ENCODE measurements around the gene IL18BP. TPM values are rescaled to one million over a fixed set of nuclear protein-coding genes. Genes with fewer than 3 reads are reported as not detected.

Gene IL18BP
- total RNA-seq, 1 experiment from 2014 or later = 18.2 TPM

GRCh38 chr11:71962428-71963038 lies 36.2 kb upstream of the IL18BP start:
- CTCF ChIA-PET = no interaction called here

GRCh38 chr11:71963468-71963867 lies 35.2 kb upstream of the IL18BP start:
- Histone ChIP-seq H3K36me3 (ENCODE audit: control insufficient read depth, insufficient read depth, low read length) (peaks cover 5% of the 10 kb centered on the region), H3K4me3 (ENCODE audit: low read depth in 2 of 2, low read length in 2 of 2) (no peak overlapping the region), H3K4me1 (ENCODE audit: control insufficient read depth, insufficient read depth, low read length) (no peaks in the 10 kb centered on the region), H3K9me3 (ENCODE audit: control insufficient read depth, insufficient read depth, low read depth, low read length) (no peaks in the 10 kb centered on the region), H3K27ac (ENCODE audit: low read length) (no peak overlapping the region), H3K27me3 (ENCODE audit: control insufficient read depth, insufficient read depth, low read length) (no peaks in the 10 kb centered on the region)
- ATAC-seq (no peak), DNase-seq (ENCODE audit: low read depth, low spot score) (no peak)
- intact Hi-C loops (cut with micrococcal nuclease; ENCODE audit: unreplicated experiment) (no loop called here), in situ Hi-C loops (cut with HindIII; ENCODE audit: low pct_unique_long_range_greater_than_20kb, low sequenced_read_pairs) (no loop called here)
- BruUV-seq (replicated peaks) = no TSS peak
- CTCF ChIA-PET = no interaction called here
- no peak for TF ChIP-seq SIN3A (IDR thresholded peaks at IDR 0.05; ENCODE audit: borderline replicate concordance, insufficient read depth, low read depth, low read length)
- no peak for TF ChIP-seq REST (IDR thresholded peaks at IDR 0.05; ENCODE audit: insufficient read depth in 1 of 2, low read depth in 2 of 2, low read length in 1 of 2)
- TF ChIP-seq TCF7L2 (IDR thresholded peaks at IDR 0.05; ENCODE audit: low read depth, low read length) = no peak
- TF ChIP-seq POLR2AphosphoS5 (IDR thresholded peaks at IDR 0.05; ENCODE audit: low read depth, low read length) = no peak
- TF ChIP-seq CTCF (IDR thresholded peaks at IDR 0.05) = no peak
- POLR2A ChIA-PET = no interaction called here

More at GRCh38 chr11:71962428-71963038, 36.2 kb upstream of the IL18BP start:
- no peak for ATAC-seq
- H3K4me1 ChIP-seq (ENCODE audit: control insufficient read depth, insufficient read depth, low read length) = no peaks in the 10 kb centered on the region
- BruUV-seq (replicated peaks) = no TSS peak
- H3K27me3 ChIP-seq (ENCODE audit: control insufficient read depth, insufficient read depth, low read length) = no peaks in the 10 kb centered on the region
- POLR2A ChIA-PET = no interaction called here
- in situ Hi-C loops (cut with HindIII; ENCODE audit: low pct_unique_long_range_greater_than_20kb, low sequenced_read_pairs) (no loop called here), intact Hi-C loops (cut with micrococcal nuclease; ENCODE audit: unreplicated experiment) (no loop called here)
- TF ChIP-seq SIN3A (IDR thresholded peaks at IDR 0.05; ENCODE audit: borderline replicate concordance, insufficient read depth, low read depth, low read length) (no peak), REST (IDR thresholded peaks at IDR 0.05; ENCODE audit: insufficient read depth in 1 of 2, low read depth in 2 of 2, low read length in 1 of 2) (no peak), CTCF (IDR thresholded peaks at IDR 0.05) (no peak), POLR2AphosphoS5 (IDR thresholded peaks at IDR 0.05; ENCODE audit: low read depth, low read length) (no peak), TCF7L2 (IDR thresholded peaks at IDR 0.05; ENCODE audit: low read depth, low read length) (no peak)
- DNase-seq (ENCODE audit: low read depth, low spot score) = no peak
- peaks cover 5% of the 10 kb centered on the region for H3K36me3 ChIP-seq (ENCODE audit: control insufficient read depth, insufficient read depth, low read length)
- no peak overlapping the region for H3K4me3 ChIP-seq (ENCODE audit: low read depth in 2 of 2, low read length in 2 of 2)
- no peak overlapping the region for H3K27ac ChIP-seq (ENCODE audit: low read length)
- H3K9me3 ChIP-seq (ENCODE audit: control insufficient read depth, insufficient read depth, low read depth, low read length) = no peaks in the 10 kb centered on the region
